Measurements from ENCODE around the gene NCK2.
"Not testable (repeated sequence)": the region's sequence is repeated elsewhere in the genome, so short reads cannot be mapped to it uniquely, and the experiment has no call there.

NCK2 gene

GRCh38 chr2:105893011-105893995 is 148.6 kb downstream of the NCK2 start:
- Mint-ChIP-seq H3K27ac (no peak overlapping the region), H3K36me3 (ENCODE audit: insufficient read depth) (peaks cover 24% of the 10 kb centered on the region), H3K4me3 (no peak overlapping the region), H3K9me3 (no peaks in the 10 kb centered on the region), H3K27me3 (no peaks in the 10 kb centered on the region), H3K4me1 (ENCODE audit: low read depth in 2 of 2) (peaks cover 23 to 25% of the 10 kb centered on the region in 2 donors)
- ATAC-seq (replicated peaks) (no peak), DNase-seq (no peak)

GRCh38 chr2:105894327-105894944 is 149.7 kb downstream of the NCK2 start:
- H3K4me3 Mint-ChIP-seq, result no peak overlapping the region
- ATAC-seq (replicated peaks), result no peak
- H3K4me1 Mint-ChIP-seq (ENCODE audit: low read depth in 2 of 2), result peaks cover 23 to 26% of the 10 kb centered on the region in 2 donors
- H3K9me3 Mint-ChIP-seq, result no peaks in the 10 kb centered on the region
- H3K27me3 Mint-ChIP-seq, result no peaks in the 10 kb centered on the region
- H3K27ac Mint-ChIP-seq, result peak overlapping the region; percentile 12 to 31
- peaks cover 24% of the 10 kb centered on the region for H3K36me3 Mint-ChIP-seq (ENCODE audit: insufficient read depth)
- DNase-seq, result no peak

GRCh38 chr2:105895990-105896764 is 151.5 kb downstream of the NCK2 start:
- no peak overlapping the region for H3K4me3 Mint-ChIP-seq
- ATAC-seq (replicated peaks) (peak; percentile 70), DNase-seq (no peak)
- H3K27me3 Mint-ChIP-seq, result no peaks in the 10 kb centered on the region
- H3K36me3 Mint-ChIP-seq (ENCODE audit: insufficient read depth), result peaks cover 23% of the 10 kb centered on the region
- H3K4me1 Mint-ChIP-seq (ENCODE audit: low read depth in 2 of 2), result peaks cover 21 to 24% of the 10 kb centered on the region in 2 donors
- H3K9me3 Mint-ChIP-seq, result no peaks in the 10 kb centered on the region
- H3K27ac Mint-ChIP-seq, result peak overlapping the region; percentile 77 to 79

- Mint-ChIP-seq H3K4me1 (ENCODE audit: low read depth in 2 of 2) (peaks cover 24 to 27% of the 10 kb centered on the region in 2 donors), H3K27ac (peak overlapping the region; percentile 13 to 79), H3K36me3 (ENCODE audit: insufficient read depth) (peaks cover 19% of the 10 kb centered on the region), H3K27me3 (no peaks in the 10 kb centered on the region), H3K4me3 (no peak overlapping the region), H3K9me3 (no peaks in the 10 kb centered on the region)
- DNase-seq (no peak), ATAC-seq (replicated peaks) (no peak)
Measured at GRCh38 chr2:105896765-105897163, 152.1 kb downstream of the NCK2 start.

GRCh38 chr2:105897694-105898093 is 153.0 kb downstream of the NCK2 start:
- not testable (repeated sequence) for ATAC-seq (replicated peaks); H3K4me3 Mint-ChIP-seq; H3K27me3 Mint-ChIP-seq; H3K9me3 Mint-ChIP-seq; DNase-seq
- Mint-ChIP-seq H3K4me1 (ENCODE audit: low read depth in 2 of 2) (peaks cover 30 to 36% of the 10 kb centered on the region in 2 donors), H3K27ac (peak overlapping the region in 1 of 2 donors; percentile 13), H3K36me3 (ENCODE audit: insufficient read depth) (peaks cover 17% of the 10 kb centered on the region)

GRCh38 chr2:105903051-105903674 is 158.5 kb downstream of the NCK2 start:
- peaks cover 3% of the 10 kb centered on the region for H3K36me3 Mint-ChIP-seq (ENCODE audit: insufficient read depth)
- no peaks in the 10 kb centered on the region for H3K27me3 Mint-ChIP-seq
- DNase-seq (no peak), ATAC-seq (replicated peaks) (no peak)
- H3K4me1 Mint-ChIP-seq (ENCODE audit: low read depth in 2 of 2), result peaks cover 26 to 63% of the 10 kb centered on the region in 2 donors
- H3K9me3 Mint-ChIP-seq, result no peaks in the 10 kb centered on the region
- H3K4me3 Mint-ChIP-seq, result no peak overlapping the region
- H3K27ac Mint-ChIP-seq, result peak overlapping the region; percentile 24 to 66

- Mint-ChIP-seq H3K9me3 (no peaks in the 10 kb centered on the region), H3K36me3 (ENCODE audit: insufficient read depth) (peaks cover 3% of the 10 kb centered on the region), H3K4me1 (ENCODE audit: low read depth in 2 of 2) (peaks cover 24 to 50% of the 10 kb centered on the region in 2 donors), H3K4me3 (no peak overlapping the region), H3K27me3 (no peaks in the 10 kb centered on the region), H3K27ac (peak overlapping the region in 1 of 2 donors; percentile 20)
- DNase-seq (no peak), ATAC-seq (replicated peaks) (no peak)
Measured at GRCh38 chr2:105904938-105905337, 160.2 kb downstream of the NCK2 start.

- ATAC-seq (replicated peaks) (no peak), DNase-seq (no peak)
- peak overlapping the region in 1 of 2 donors; percentile 7 for H3K4me3 Mint-ChIP-seq
- peak overlapping the region in 1 of 2 donors; percentile 57 for H3K27ac Mint-ChIP-seq
- H3K27me3 Mint-ChIP-seq, result no peaks in the 10 kb centered on the region
- peaks cover 16 to 42% of the 10 kb centered on the region in 2 donors for H3K4me1 Mint-ChIP-seq (ENCODE audit: low read depth in 2 of 2)
- peaks cover 3% of the 10 kb centered on the region for H3K36me3 Mint-ChIP-seq (ENCODE audit: insufficient read depth)
- H3K9me3 Mint-ChIP-seq, result no peaks in the 10 kb centered on the region
Measured at GRCh38 chr2:105906481-105906880, 161.8 kb downstream of the NCK2 start.

- no peak for DNase-seq
- no peak for ATAC-seq (replicated peaks)
- Mint-ChIP-seq H3K27me3 (no peaks in the 10 kb centered on the region), H3K36me3 (ENCODE audit: insufficient read depth) (peaks cover 3% of the 10 kb centered on the region), H3K27ac (peak overlapping the region in 1 of 2 donors; percentile 57), H3K4me3 (peak overlapping the region in 1 of 2 donors; percentile 7), H3K4me1 (ENCODE audit: low read depth in 2 of 2) (peaks cover 13 to 36% of the 10 kb centered on the region in 2 donors), H3K9me3 (no peaks in the 10 kb centered on the region)
Measured at GRCh38 chr2:105907184-105907583, 162.5 kb downstream of the NCK2 start.

GRCh38 chr2:105909215-105909614 is 164.5 kb downstream of the NCK2 start:
- Mint-ChIP-seq H3K36me3 (ENCODE audit: insufficient read depth) (no peaks in the 10 kb centered on the region), H3K27ac (no peak overlapping the region), H3K4me1 (ENCODE audit: low read depth in 2 of 2) (peaks cover 8 to 21% of the 10 kb centered on the region in 2 donors), H3K9me3 (peaks cover 0 to 1% of the 10 kb centered on the region in 2 donors), H3K27me3 (no peaks in the 10 kb centered on the region), H3K4me3 (no peak overlapping the region)
- ATAC-seq (replicated peaks) (no peak), DNase-seq (no peak)

GRCh38 chr2:105910497-105911238 is 166.0 kb downstream of the NCK2 start:
- Mint-ChIP-seq H3K4me3 (no peak overlapping the region), H3K36me3 (ENCODE audit: insufficient read depth) (no peaks in the 10 kb centered on the region), H3K4me1 (ENCODE audit: low read depth in 2 of 2) (peaks cover 7 to 14% of the 10 kb centered on the region in 2 donors), H3K27ac (no peak overlapping the region), H3K9me3 (peaks cover 0 to 3% of the 10 kb centered on the region in 2 donors), H3K27me3 (no peaks in the 10 kb centered on the region)
- no peak for ATAC-seq (replicated peaks)
- DNase-seq, result no peak

GRCh38 chr2:105911425-105911824 is 166.7 kb downstream of the NCK2 start:
- ATAC-seq (replicated peaks) (no peak), DNase-seq (no peak)
- Mint-ChIP-seq H3K4me3 (no peak overlapping the region), H3K4me1 (ENCODE audit: low read depth in 2 of 2) (peaks cover 1 to 8% of the 10 kb centered on the region in 2 donors), H3K27ac (no peak overlapping the region), H3K27me3 (no peaks in the 10 kb centered on the region), H3K9me3 (peaks cover 0 to 3% of the 10 kb centered on the region in 2 donors), H3K36me3 (ENCODE audit: insufficient read depth) (no peaks in the 10 kb centered on the region)

Data from effector memory CD8-positive, alpha-beta T cell (primary cell).